Fibroblast of skin of right biceps (primary cell): Measurements from ENCODE around the gene PDHX.

ENCODE experiments used
- DNase-seq: peaks from one replicate; pipeline ENCODE4 v3.0.0-alpha.2; 2013

The PDHX gene

DNA sequence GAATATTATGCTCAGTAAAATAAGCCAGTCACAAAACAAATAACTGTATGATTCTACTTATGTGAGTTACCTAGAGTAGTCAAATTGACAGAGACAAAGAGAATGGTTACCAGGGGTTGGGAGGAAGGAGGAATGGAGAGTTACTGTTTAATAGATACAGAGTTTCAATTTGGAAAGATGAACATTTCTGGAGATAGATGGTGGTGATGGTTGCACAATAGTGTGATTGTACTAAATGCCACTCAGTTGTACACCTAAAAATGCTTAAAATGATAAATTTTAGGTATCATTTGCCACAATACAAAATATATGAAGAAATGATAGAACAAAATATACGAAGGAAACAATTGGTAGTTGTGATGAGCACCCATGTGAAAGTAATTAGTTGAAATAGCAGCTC lies 43.4 kb downstream of the PDHX start:
- no peak for DNase-seq

- no peak for DNase-seq
Measured at GRCh38 chr11:34960277-34960676, 43.9 kb downstream of the PDHX start.

- DNase-seq: no peak
Measured at GRCh38 chr11:34962034-34962433, 45.6 kb downstream of the PDHX start.

DNA sequence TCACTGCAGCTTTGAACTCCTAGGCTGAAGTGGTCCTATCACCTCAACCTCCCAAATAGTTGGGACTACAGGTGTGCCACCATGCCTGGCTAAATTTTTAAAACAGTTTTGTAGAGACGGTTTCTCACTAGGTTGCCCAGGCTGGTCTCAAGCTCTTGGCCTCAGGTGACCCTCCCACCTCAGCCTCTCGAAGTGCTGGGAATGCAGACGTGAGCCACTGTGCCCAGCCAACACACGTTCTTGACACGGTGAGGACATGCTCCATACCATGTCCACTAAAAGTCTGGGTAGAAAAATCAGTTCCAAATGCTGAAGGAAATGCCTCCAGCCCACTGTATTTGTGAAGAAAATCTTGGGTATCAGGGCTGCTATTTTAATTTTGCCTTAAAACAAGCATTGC lies 46.9 kb downstream of the PDHX start:
- DNase-seq: no peak

DNA sequence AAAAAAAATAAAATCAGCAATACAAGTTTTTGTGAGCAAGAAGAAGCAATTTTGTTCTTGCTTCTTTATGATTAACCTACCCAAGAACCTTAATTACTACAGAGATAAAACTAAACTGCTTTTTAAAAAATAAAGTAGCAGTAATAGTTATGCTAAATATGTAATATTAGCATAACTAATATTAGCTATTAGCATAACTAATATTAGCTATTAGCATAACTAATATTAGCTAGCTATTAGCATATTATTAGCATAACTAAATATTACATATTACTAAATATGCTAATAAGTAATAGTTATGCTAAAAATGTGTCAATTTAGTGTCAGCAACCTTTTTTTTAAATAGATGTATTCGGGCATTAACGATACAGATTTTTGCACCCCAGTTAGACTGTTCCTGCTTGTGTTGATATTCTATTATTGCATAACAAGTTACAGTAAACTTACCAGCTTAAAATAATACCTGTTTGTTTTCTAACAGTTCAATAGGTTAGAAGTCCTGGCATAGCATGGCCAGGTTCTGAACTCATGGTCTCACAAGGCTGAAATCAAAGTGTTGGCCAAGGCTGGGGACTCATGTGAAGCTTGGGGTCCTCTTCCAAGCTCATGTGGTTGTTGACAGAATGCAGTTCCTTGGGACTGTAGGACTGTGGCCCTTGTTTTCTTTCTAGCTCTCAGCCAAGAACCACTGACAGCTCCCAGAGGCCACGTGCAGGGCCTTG lies 48.4 kb downstream of the PDHX start:
- DNase-seq: no peak

DNA sequence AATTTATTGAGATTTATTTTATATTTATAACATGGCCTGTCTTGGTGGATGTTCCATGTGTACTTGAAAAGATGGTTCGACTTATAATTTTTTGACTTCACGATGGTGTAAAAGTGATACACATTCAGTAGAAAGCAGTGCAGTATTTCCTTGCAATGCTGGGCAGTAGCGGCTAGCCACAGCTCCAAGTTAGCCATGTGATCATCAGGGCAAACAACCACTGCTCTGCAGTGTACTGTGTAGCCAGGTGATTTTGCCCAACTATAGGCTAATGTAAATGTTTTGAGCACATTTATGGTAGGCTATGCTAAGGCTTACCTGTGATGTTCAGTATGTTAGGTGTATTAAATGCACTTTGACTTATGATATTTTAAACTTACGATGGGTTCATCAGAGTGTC lies 52.4 kb downstream of the PDHX start:
- DNase-seq: no peak

DNA sequence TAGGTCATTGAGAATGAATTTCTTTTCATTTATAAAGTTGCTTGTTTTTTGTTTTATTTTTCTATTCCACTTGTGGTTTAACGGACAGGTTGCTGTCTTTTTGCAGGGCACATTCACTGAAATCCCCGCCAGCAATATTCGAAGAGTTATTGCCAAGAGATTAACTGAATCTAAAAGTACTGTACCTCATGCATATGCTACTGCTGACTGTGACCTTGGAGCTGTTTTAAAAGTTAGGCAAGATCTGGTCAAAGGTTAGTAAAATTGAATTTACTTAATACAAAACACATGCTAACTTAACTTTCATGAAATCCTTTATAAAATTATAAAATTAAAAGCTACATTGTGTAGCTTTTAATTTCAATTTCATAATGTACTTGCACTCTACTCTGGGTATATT lies 53.6 kb downstream of the PDHX start:
- no peak for DNase-seq

GRCh38 chr11:34970480-34970879 lies 54.1 kb downstream of the PDHX start:
- DNase-seq: no peak

DNA sequence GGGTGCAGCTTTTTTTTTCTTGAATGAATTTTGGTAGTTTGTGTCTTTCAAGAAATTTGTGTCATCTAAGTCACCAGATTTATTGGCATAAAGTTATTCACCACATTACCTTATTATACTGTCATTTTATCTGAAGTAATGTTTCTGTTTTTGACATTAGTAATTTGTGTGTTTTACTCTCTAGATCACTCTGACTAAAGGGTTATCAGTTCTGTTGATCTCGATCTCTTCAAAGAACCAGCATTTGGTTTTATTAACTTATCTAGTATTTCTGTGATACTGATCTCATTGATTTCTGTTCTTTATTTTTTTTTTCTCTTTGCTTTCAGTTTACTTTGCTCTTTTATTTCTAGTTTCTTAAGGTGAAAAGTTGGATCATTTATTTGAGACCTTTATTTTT lies 55.5 kb downstream of the PDHX start:
- no peak for DNase-seq

DNA sequence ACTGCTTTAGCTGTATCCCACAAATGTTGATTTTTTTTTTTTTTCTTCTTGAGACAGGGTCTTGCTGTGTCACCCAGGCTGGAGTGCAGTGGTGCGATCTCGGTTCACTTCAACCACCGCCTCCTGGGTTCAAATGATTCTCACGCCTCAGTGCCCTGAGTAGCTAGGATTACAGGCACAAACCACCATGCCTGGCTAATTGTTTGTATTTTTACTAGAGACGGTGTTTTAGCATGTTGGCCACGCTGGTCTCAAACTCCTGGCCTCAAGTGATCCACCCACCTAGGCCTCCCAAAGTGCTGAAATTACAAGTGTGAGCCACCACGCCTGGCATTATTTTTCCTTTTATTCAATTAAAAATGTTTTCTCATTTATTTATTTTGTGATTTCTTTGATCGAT lies 55.9 kb downstream of the PDHX start:
- no peak for DNase-seq

GRCh38 chr11:34972892-34973291 lies 56.5 kb downstream of the PDHX start:
- DNase-seq: peak; percentile 39

DNA sequence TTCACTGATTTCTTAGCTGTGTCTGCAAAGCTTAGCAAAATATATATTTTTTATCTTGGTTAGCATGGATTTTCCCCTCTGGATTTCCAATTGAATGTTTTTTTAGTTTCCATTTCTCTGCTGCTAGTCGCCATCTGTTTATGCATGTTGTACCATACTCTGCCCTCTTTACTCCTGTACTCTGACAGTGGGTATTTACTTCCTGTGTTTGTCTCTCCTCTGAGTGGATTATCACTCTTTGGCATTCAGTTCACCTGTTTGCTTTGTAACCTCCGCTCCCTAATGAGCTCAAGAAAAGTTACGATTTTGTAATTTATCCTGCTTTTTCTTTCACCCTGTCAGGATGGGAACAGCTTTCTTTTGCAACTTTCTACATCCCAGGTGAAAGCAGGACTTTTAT lies 59.1 kb downstream of the PDHX start:
- no peak for DNase-seq

DNA sequence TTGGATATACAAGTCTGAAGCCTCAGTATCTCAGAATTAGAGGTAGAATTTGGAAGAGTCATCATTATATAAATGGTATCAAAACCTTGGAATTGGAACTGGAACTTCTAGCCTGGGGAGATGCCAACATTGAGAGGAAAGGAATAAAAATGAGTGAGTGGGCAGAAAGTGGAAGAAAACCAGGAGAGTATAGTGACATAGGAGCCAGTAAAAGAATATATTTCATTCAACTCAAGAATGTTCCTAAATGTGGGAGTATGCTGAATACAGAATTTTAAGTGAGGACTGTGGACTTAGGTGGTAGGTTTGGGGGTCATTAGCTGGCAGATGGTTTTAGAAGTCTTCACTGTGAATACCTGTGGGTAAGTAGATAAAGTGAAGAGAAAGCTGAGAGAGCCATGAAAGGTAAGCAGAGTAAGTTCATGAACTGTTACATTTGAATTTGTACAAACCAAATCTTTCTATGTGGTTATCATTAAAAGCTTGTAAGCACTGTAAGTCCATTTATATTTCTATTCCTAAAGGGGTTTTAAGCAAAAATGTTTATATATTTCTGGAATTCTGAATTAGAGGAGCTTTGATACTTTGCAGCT lies 60.2 kb downstream of the PDHX start:
- peak; percentile 30 for DNase-seq

GRCh38 chr11:34977089-34977912 lies 60.9 kb downstream of the PDHX start:
- peak; percentile 92 for DNase-seq

DNA sequence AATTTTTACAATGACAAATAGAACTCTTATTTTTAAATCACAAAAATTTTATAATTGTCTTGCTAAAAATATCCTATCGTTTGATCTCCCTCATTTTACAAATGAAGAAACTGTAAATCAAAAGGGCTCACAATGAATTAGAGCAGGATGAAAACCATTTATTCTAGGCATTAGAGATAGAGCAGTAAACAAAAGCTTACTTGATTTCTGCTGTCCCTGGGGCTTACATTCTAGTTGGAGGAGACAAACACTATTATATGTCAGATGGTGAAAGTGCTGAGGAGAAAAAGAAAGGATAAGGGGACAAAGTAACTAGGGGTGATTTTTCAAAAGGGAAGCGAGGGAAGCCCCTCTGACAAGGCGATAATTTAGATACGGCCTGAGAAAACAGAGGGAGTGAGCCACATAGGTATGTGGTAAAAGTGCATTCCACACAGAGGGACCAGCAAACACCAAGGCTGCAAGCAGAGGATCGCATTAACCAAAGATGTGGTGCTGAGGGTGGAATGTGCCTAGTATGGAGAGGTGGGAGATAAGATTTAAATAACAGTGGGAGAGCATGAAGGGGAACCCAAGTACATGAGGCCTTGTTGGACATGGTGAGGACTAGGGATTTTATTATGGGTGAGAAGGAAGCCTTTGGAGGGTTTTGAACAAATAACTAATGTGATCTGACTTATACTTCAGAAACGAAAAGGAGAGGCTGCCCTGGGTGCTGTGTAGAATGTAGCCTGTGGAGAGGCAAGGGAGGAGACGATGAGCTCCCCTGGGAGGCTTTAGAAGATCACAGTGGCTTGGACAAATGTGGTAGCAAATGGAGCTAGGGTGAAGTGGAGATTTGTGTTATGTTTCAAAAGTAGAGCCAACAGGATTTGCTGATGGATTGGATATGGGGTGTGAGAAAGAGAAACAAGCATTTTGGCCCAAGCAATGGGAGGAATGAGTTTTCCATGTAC lies 62.1 kb downstream of the PDHX start:
- DNase-seq: peak; percentile 35

DNA sequence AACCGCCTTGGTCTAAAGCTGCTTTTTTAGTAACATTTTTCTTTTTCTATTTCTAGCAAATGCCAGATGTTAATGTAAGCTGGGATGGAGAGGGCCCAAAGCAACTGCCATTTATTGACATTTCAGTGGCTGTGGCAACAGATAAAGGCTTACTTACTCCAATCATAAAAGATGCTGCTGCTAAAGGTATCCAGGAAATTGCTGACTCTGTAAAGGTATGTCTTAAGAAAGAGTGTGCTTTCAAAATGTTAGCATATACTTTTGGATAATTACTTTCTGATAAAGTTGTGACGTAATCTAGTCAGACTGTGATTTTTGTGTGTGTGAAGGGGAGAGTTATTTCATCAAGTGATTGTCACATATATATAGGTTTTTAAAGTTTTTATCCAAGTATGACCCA lies 68.1 kb downstream of the PDHX start:
- no peak for DNase-seq

GRCh38 chr11:34986883-34987520 lies 70.6 kb downstream of the PDHX start:
- DNase-seq: no peak

DNA sequence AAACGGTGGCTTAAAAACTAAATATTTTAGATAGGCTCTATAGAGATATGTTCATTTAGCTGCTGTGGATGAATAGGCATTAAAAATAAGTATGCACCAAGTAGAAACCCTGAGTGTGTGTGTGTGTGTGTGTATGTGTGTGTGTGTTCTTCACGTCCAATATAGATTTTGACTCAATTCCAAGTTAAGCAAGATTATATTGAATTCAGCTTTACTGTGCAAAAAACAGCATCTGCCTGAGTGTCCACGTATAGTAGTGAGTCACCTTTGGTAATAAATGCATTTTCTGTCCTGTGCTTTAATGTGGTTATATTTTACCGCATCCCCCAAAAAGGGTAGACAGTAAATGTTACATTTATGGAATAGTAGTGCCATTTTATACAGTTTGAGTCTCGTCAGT lies 71.2 kb downstream of the PDHX start:
- peak; percentile 72 for DNase-seq

DNA sequence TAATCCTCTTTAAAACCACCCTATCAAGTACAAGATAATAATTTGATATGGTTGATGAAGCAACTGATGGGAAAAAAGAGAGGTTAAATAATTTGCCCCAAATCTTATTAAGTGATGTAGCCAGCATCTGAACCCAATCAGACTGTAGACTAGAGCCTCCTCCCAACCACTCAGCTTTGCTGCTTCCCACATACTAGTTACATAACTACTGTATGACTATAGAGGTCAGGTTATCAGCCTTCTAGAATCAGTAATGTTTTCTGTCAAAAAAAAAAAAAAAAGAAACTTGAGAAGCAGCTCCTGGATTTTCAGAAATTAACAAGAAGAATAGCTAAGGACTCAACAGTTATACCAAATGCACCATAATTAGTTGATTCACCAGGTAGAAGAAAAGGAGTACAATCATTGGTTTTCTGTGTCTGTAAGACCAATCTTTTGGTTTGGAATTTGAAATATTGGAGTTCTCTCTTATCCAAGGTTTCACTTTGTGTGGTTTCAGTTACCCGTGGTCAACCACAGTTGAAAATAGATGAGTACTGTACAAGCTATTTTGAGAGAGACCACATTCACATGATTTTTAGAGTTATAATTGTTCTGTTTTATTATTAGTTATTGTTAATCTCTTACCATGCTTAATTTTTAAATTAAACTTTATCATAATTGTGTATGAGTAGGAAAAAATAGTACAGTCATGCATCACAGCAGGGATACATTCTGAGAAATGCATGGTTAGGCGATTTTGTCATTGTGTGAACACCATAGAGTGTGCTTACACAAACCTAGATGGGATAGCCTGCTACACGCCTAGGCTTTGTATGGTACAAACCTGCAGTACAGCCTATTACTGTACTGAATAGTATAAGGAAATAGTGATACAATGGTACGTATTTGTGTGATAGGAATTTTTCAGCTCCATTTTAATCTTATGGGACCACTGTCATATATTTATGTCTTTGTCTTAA lies 72.2 kb downstream of the PDHX start:
- DNase-seq: peak; percentile 77

DNA sequence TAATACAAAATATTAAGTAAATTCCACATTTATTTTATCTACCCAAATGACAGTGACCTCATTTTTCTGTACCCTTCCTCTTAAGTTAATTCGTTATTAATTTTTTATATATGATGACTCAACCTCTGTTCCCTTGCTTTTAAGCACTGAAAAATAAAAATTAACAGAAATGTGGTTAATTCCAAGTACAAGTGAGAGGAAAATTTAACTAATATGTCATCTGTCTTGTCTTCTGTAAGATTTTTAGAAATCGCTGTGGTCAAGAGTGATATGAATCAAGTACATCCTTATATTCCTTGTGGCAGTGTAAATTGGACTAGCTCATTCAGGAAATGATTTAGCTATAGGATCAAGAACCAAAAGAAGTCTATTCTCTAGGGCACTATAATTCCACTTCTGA lies 74.5 kb downstream of the PDHX start:
- DNase-seq: no peak

DNA sequence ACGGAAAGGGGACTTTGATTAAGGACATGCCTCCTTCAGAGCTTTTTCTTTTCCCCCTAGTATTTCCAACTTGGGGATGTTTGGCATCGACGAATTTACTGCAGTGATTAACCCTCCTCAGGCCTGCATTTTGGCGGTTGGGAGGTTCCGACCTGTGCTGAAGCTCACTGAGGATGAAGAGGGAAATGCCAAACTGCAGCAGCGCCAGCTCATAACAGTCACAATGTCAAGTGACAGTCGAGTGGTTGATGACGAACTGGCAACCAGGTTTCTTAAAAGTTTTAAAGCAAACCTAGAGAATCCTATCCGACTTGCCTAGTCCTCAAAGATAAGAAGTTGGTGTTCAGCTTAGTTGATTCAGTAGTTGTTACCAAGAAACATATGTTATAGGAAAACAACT lies 78.4 kb downstream of the PDHX start:
- no peak for DNase-seq
